Muscle layer of colon (tissue), 2 donors: ENCODE data around the gene PDGFA.

Experiments
- H3K27ac ChIP-seq: one replicate; pipeline ENCODE4 v1.7.0; 2013; ENCODE audit warnings: low read depth, mild to moderate bottlenecking, low read length, moderate library complexity
- H3K27me3 ChIP-seq, 2 donors: one replicate each; pipeline ENCODE4 v1.7.0; 2013; ENCODE audit warnings: low read length in 2 of 2, mild to moderate bottlenecking in 2 of 2; ENCODE audit not compliant: insufficient read depth in 2 of 2, control insufficient read depth in 1 of 2
- H3K36me3 ChIP-seq: one replicate; pipeline ENCODE4 v1.7.0; 2013; ENCODE audit warnings: mild to moderate bottlenecking, low read length; ENCODE audit not compliant: insufficient read depth
- H3K4me1 ChIP-seq: one replicate; pipeline ENCODE4 v1.7.0; 2013; ENCODE audit warnings: mild to moderate bottlenecking, low read length; ENCODE audit not compliant: insufficient read depth
- H3K4me3 ChIP-seq, 2 donors: one replicate each; pipeline ENCODE4 v1.7.0; 2013; ENCODE audit warnings: low read length in 2 of 2, low read depth in 1 of 2, mild to moderate bottlenecking in 1 of 2, moderate library complexity in 1 of 2
- H3K9ac ChIP-seq: one replicate; pipeline ENCODE4 v1.7.0; 2013; ENCODE audit warnings: low read length
- H3K9me3 ChIP-seq: one replicate; pipeline ENCODE4 v1.7.0; 2013; ENCODE audit warnings: mild to moderate bottlenecking, low read length
- donor health status: abdominal sarcoma.
- donor health status: Adenocarcinoma of cecum.

The PDGFA gene

DNA sequence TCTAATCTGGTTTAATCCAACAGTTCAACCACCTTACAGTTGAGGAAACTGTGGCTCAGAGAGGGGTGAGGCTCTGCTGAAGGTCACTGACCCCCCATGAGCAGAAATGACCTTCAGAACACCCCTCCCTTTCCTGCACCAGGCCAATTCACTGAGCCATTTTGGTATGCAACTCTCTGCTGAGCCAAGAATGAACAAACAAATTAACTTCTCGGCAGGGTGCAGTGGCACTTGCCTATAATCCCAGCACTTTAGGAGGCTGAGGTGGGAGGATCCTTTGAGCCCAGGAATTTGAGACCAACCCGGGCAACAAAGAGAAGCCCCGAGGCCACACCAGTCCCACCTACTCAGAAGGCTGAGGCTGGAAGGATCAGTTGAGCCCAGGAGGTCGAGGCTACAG is 29.8 kb downstream of the PDGFA start:
- Histone ChIP-seq H3K9me3 (no peaks in the 10 kb centered on the region), H3K27ac (no peak overlapping the region), H3K36me3 (no peaks in the 10 kb centered on the region), H3K4me3 (no peak overlapping the region), H3K27me3 (peaks cover 0 to under 1% of the 10 kb centered on the region in 2 donors), H3K9ac (no peak overlapping the region), H3K4me1 (no peaks in the 10 kb centered on the region)

GRCh38 chr7:486216-486743 is 33.4 kb downstream of the PDGFA start:
- H3K4me3 ChIP-seq = no peak overlapping the region
- H3K27me3 ChIP-seq = peaks cover 0 to 4% of the 10 kb centered on the region in 2 donors
- H3K9ac ChIP-seq = no peak overlapping the region
- H3K4me1 ChIP-seq = no peaks in the 10 kb centered on the region
- H3K27ac ChIP-seq = no peak overlapping the region
- no peaks in the 10 kb centered on the region for H3K36me3 ChIP-seq
- no peaks in the 10 kb centered on the region for H3K9me3 ChIP-seq

DNA sequence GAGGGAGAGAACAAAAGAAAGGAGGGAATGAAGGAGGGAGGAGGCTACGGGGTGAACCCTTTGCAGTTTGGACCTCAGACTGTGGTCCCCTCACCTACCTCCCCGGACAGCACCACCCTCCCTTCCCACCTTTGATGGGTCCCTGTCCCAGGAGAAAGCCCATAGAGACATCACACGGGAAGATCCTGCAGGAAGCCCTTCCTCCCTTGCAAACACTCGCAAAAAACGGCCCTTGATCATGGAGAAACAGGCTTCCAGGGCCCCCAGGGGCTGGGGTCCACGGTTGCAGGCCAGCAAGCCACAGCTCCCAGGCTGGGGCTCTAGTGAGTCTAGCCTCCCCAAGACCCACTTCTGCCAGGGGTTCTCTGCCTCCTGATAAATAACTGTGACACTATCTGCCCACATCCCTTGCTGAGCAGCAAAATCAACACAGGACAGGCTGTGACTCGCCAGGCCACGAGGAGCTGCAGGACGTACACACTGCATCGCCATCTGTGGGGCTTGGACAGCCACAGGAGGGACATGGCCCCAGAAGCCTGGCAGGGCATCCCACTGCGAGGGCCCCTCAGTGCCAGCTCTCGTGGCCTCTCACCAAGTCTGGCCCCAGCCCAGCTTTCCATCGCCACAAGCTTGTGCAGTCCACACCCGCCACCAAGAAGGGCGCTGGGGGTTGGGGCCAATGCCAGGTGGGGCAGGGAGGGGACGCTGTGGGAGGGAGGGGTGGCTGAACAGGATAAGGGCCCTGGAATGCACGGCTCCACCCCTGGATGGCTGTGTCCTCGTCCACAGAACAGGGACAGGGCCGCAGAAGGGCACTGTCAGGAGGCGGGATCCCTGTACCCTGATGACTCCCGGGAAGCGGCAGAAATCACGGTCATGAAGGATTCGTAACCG is 34.2 kb downstream of the PDGFA start:
- H3K36me3 ChIP-seq = no peaks in the 10 kb centered on the region
- H3K27me3 ChIP-seq = peaks cover 0 to 10% of the 10 kb centered on the region in 2 donors
- no peak overlapping the region for H3K9ac ChIP-seq
- H3K4me1 ChIP-seq = no peaks in the 10 kb centered on the region
- H3K9me3 ChIP-seq = no peaks in the 10 kb centered on the region
- no peak overlapping the region for H3K4me3 ChIP-seq
- no peak overlapping the region for H3K27ac ChIP-seq

- Histone ChIP-seq H3K27ac (no peak overlapping the region), H3K9me3 (no peaks in the 10 kb centered on the region), H3K4me3 (no peak overlapping the region), H3K4me1 (no peaks in the 10 kb centered on the region), H3K27me3 (peaks cover 0 to 13% of the 10 kb centered on the region in 2 donors), H3K36me3 (no peaks in the 10 kb centered on the region), H3K9ac (no peak overlapping the region)
These were observed 35.1 kb downstream of the PDGFA start for GRCh38 chr7:484356-485101.

- H3K9me3 ChIP-seq = no peaks in the 10 kb centered on the region
- H3K27me3 ChIP-seq = peaks cover 0 to 13% of the 10 kb centered on the region in 2 donors
- no peak overlapping the region for H3K27ac ChIP-seq
- H3K9ac ChIP-seq = no peak overlapping the region
- H3K36me3 ChIP-seq = no peaks in the 10 kb centered on the region
- no peaks in the 10 kb centered on the region for H3K4me1 ChIP-seq
- H3K4me3 ChIP-seq = no peak overlapping the region
These were observed 35.8 kb downstream of the PDGFA start for GRCh38 chr7:483656-484355.

DNA sequence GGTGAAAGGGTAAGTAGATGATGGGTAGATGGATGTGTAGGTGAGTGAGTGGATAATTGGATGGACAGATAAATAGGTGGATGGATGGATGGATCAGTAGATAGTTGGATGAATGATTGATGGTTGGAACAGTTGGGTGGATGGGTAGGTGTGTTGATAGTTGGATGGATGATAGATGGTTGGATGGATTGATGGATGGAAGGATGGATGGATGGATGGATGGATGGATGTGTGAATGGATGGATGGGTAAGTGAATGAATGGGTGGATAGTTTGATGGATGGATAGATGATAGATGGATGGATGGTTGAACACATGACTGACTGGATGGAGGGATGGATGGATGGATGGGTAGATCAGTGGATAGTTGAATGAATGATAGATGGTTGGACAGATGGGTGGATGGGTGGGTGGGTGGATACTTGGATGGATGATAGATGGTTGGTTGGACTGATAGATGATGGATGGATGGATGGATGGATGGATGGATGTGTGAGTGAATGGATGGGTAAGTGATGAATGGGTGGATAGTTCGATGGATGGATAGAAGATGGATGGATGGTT is 37.0 kb downstream of the PDGFA start:
- H3K27me3 ChIP-seq = peaks cover 0 to 13% of the 10 kb centered on the region in 2 donors
- H3K9me3 ChIP-seq = no peaks in the 10 kb centered on the region
- H3K27ac ChIP-seq = no peak overlapping the region

DNA sequence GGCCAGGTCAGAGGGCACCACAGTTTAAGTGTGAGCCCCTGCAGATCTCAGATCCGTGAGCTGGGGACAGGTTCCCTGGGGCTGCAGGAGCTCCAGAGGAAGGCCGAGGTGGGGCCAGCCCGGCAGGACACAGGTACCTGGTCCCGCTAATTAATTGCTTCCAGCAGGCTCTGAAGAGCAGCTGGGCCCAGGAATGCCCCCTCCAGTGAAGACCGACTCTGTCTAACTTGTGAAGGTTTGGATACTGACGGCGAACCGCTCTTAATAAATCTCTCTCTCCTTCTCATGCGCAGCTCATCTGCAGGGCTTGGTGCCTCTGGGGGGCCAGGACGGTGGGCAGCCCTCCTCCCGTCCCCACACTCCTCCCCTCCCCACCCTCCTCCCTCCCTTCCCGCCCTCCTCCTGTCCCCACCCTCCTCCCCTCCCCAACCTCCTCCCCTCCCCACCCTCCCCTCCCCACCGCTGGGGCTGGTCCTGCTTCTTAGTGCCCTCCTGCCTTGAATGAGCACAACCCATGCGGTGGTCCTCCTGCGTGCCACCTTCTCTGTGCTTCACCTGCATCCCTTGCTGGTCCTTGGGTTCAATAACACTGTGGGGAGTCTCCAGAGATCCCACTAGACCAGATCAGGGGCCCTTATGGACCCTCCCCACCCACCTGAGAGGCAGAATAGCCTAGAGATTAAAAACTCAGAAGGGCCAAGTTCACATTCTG is 38.3 kb downstream of the PDGFA start:
- H3K9ac ChIP-seq = no peak overlapping the region
- no peaks in the 10 kb centered on the region for H3K36me3 ChIP-seq
- H3K9me3 ChIP-seq = no peaks in the 10 kb centered on the region
- H3K27ac ChIP-seq = no peak overlapping the region
- H3K4me3 ChIP-seq = no peak overlapping the region
- H3K4me1 ChIP-seq = no peaks in the 10 kb centered on the region
- peaks cover 0 to 13% of the 10 kb centered on the region in 2 donors for H3K27me3 ChIP-seq

More for the DNA sequence above, 37.0 kb downstream of the PDGFA start:
- Histone ChIP-seq H3K4me3 (no peak overlapping the region), H3K36me3 (no peaks in the 10 kb centered on the region), H3K9ac (no peak overlapping the region), H3K4me1 (no peaks in the 10 kb centered on the region)

DNA sequence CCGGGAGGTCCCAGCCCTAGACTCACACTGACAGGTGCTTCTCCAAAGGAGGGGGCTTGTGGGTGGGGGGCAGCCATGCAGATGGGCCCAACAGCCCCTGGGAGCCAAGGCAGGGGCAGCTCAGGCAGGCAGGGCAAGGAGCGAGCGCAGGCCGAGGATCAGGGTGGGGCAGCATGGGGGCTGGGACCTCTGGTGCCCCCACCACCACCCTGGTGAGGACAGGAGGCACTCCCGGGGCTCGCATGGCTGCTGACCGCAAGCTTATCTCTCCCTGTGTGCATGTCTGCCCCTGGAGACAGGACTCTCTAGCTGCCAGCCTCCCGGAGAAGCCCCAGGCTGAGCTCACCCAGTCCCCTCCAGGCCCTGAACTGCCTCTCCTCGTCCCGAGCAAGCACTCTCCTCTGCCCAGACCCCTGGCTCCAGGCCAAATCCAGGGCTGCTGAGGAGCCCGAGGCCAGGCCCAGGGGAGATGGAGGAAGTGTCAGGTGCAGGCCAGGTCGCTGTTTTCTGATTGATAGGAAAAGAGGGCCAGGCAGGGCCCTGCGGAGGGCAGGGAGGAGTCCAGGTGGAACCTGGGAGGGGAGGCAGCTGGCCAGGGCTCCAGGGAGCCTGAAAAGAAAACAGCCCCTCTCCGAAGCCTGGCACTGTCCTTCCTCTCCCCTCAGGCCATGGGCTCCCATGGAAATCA is 39.0 kb downstream of the PDGFA start:
- no peak overlapping the region for H3K9ac ChIP-seq
- no peak overlapping the region for H3K27ac ChIP-seq
- H3K4me3 ChIP-seq = no peak overlapping the region
- peaks cover 0 to 13% of the 10 kb centered on the region in 2 donors for H3K27me3 ChIP-seq
- no peaks in the 10 kb centered on the region for H3K9me3 ChIP-seq
- H3K36me3 ChIP-seq = no peaks in the 10 kb centered on the region
- H3K4me1 ChIP-seq = no peaks in the 10 kb centered on the region

DNA sequence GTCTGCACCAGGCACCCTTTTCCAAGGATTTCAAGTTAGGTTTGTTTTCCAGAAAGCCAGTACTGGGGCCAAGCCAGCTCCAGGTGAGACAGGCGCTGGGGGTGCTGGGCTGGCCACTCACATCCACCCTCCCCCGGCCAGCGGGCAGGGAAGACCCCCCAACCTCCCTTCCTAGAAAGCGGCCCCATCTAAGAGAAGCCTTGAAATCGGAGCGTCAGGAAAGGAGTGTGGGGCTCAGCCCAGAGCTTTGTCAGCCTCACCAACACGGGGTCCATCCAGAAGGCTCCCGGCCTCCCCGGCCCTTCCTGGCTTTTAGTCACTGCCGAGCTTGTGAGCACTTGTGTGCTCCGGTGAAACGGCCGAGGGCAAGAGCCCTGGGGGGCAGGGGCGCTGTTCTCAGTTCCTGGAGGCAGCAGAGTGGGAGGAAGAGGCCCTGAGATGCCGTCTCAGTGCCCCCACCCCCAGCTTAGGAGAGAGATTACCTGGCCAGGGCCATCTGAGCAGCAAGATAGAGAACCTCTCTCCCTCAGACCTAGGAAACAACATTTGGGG is 39.6 kb downstream of the PDGFA start:
- Histone ChIP-seq H3K36me3 (no peaks in the 10 kb centered on the region), H3K4me1 (no peaks in the 10 kb centered on the region), H3K9ac (no peak overlapping the region), H3K9me3 (no peaks in the 10 kb centered on the region), H3K4me3 (no peak overlapping the region), H3K27ac (no peak overlapping the region), H3K27me3 (peaks cover 0 to 13% of the 10 kb centered on the region in 2 donors)
